ENCODE data around the gene RPP40. TPM values are rescaled to one million over a fixed set of nuclear protein-coding genes. Genes with fewer than 3 reads are reported as not detected.

Gene RPP40
- total and polyA plus RNA-seq, 9 of the 15 experiments (the other 6 are each of a cell fraction or from before 2014, with no cell fraction given): 22.6 to 114 (median 39.0) TPM

GRCh38 chr6:5045416-5045815 lies 41.6 kb upstream of the RPP40 start (continued):
- TF ChIP-seq MAFF (IDR thresholded peaks at IDR 0.05; ENCODE audit: low read length) (no peak), GTF2F1 (IDR thresholded peaks at IDR 0.05; ENCODE audit: low read depth, low read length) (no peak), TCFL5 (CRISPR knock-in tag; conservative IDR thresholded peaks at IDR 0.05) (no peak), ARID2 (IDR thresholded peaks at IDR 0.05) (no peak), TEAD1 (CRISPR knock-in tag; IDR thresholded peaks at IDR 0.05) (no peak), ZNF780A (CRISPR knock-in tag; IDR thresholded peaks at IDR 0.05) (no peak), SREBF2 (CRISPR knock-in tag; IDR thresholded peaks at IDR 0.05) (no peak), E2F8 (IDR thresholded peaks at IDR 0.05; ENCODE audit: low read depth, partially characterized antibody) (no peak), ZNF445 (CRISPR knock-in tag; IDR thresholded peaks at IDR 0.05; ENCODE audit: low read depth) (no peak), TAF7 (tag; IDR thresholded peaks at IDR 0.05) (no peak), ZNF644 (tag; IDR thresholded peaks at IDR 0.05; ENCODE audit: low read depth) (no peak)

Data from K562 (cell line).